Measurements from ENCODE around the gene PRKAG3.

PRKAG3 gene

GRCh38 chr2:218832081-218832480 lies 478 bp upstream of the PRKAG3 start:
- H3K36me3 Mint-ChIP-seq (ENCODE audit: low read depth), result no peaks in the 10 kb centered on the region
- H3K27ac Mint-ChIP-seq, result no peak overlapping the region
- H3K4me1 Mint-ChIP-seq, result peaks cover 33% of the 10 kb centered on the region
- peak overlapping the region in 1 of 3 experiments; percentile 27 for H3K4me3 Mint-ChIP-seq
- no peak for TF ChIP-seq CTCF (IDR thresholded peaks at IDR 0.05; ENCODE audit: unreplicated experiment in 3 of 3)
- peaks cover 34% of the 10 kb centered on the region for H3K27me3 Mint-ChIP-seq (ENCODE audit: low read depth)
- H3K9me3 Mint-ChIP-seq, result no peaks in the 10 kb centered on the region

- TF ChIP-seq CTCF (IDR thresholded peaks at IDR 0.05; ENCODE audit: unreplicated experiment in 3 of 3), result no peak
- H3K4me1 Mint-ChIP-seq, result peaks cover 33% of the 10 kb centered on the region
- H3K27me3 Mint-ChIP-seq (ENCODE audit: low read depth), result peaks cover 39% of the 10 kb centered on the region
- H3K36me3 Mint-ChIP-seq (ENCODE audit: low read depth), result no peaks in the 10 kb centered on the region
- no peak overlapping the region for H3K4me3 Mint-ChIP-seq
- no peaks in the 10 kb centered on the region for H3K9me3 Mint-ChIP-seq
- no peak overlapping the region for H3K27ac Mint-ChIP-seq
Measured at GRCh38 chr2:218830526-218831306, 887 bp downstream of the PRKAG3 start.

- H3K4me1 Mint-ChIP-seq, result peaks cover 31% of the 10 kb centered on the region
- H3K4me3 Mint-ChIP-seq, result no peak overlapping the region
- no peak overlapping the region for H3K27ac Mint-ChIP-seq
- TF ChIP-seq CTCF (IDR thresholded peaks at IDR 0.05; ENCODE audit: unreplicated experiment in 3 of 3), result no peak
- H3K36me3 Mint-ChIP-seq (ENCODE audit: low read depth), result no peaks in the 10 kb centered on the region
- H3K27me3 Mint-ChIP-seq (ENCODE audit: low read depth), result peaks cover 39% of the 10 kb centered on the region
- H3K9me3 Mint-ChIP-seq, result no peaks in the 10 kb centered on the region
Measured at GRCh38 chr2:218829868-218830451, 1.6 kb downstream of the PRKAG3 start.

- H3K27me3 Mint-ChIP-seq (ENCODE audit: low read depth), result peaks cover 36% of the 10 kb centered on the region
- no peak for TF ChIP-seq CTCF (IDR thresholded peaks at IDR 0.05; ENCODE audit: unreplicated experiment in 3 of 3)
- H3K9me3 Mint-ChIP-seq, result no peaks in the 10 kb centered on the region
- no peaks in the 10 kb centered on the region for H3K36me3 Mint-ChIP-seq (ENCODE audit: low read depth)
- H3K4me3 Mint-ChIP-seq, result no peak overlapping the region
- no peak overlapping the region for H3K27ac Mint-ChIP-seq
- peaks cover 24% of the 10 kb centered on the region for H3K4me1 Mint-ChIP-seq
Measured at GRCh38 chr2:218828477-218828778, 3.2 kb downstream of the PRKAG3 start.

- H3K36me3 Mint-ChIP-seq (ENCODE audit: low read depth), result no peaks in the 10 kb centered on the region
- H3K4me3 Mint-ChIP-seq, result no peak overlapping the region
- H3K27ac Mint-ChIP-seq, result no peak overlapping the region
- H3K27me3 Mint-ChIP-seq (ENCODE audit: low read depth), result peaks cover 34% of the 10 kb centered on the region
- H3K4me1 Mint-ChIP-seq, result peaks cover 20% of the 10 kb centered on the region
- H3K9me3 Mint-ChIP-seq, result no peaks in the 10 kb centered on the region
- no peak for TF ChIP-seq CTCF (IDR thresholded peaks at IDR 0.05; ENCODE audit: unreplicated experiment in 3 of 3)
Measured at GRCh38 chr2:218827701-218828476, 3.7 kb downstream of the PRKAG3 start.

Data from nephron (organoid).